WTC11 (cell line): ENCODE data around the gene CEMIP. TPM values are rescaled to one million over a fixed set of nuclear protein-coding genes. Genes with fewer than 3 reads are reported as not detected.

Source experiments
- ATAC-seq: fragments of 200-7000 bp; cut with Tn5 transposase; 2 replicates; pipeline ENCODE4 v1.10.0; 2021; ENCODE audit warnings: mild to moderate bottlenecking, moderate library complexity
- CTCF ChIA-PET: fragments of 300-600 bp; sonication (Branson Sonifier 250); formaldehyde crosslinking; loops from one replicate; lab custom pipeline; 2021; ENCODE audit warnings: antibody characterized with exemption; lab: Charles Lee
- POLR2A ChIA-PET: fragments of 350-600 bp; sonication (Branson Sonifier 250); formaldehyde crosslinking; loops from one replicate; lab custom pipeline; 2021; ENCODE audit warnings: antibody characterized with exemption; lab: Charles Lee
- DNase-seq: peaks from one replicate; pipeline ENCODE4 v3.0.0; 2021; ENCODE audit warnings: low spot score
- H3K27ac Mint-ChIP-seq: 2 replicates; pipeline ENCODE4 v1.8.0; 2021; ENCODE audit warnings: mixed read lengths
- H3K27me3 Mint-ChIP-seq: 2 replicates; pipeline ENCODE4 v1.8.0; 2021; ENCODE audit warnings: low read depth, mild to moderate bottlenecking, moderate library complexity, mixed read lengths
- H3K36me3 Mint-ChIP-seq: 2 replicates; pipeline ENCODE4 v1.8.0; 2021; ENCODE audit warnings: mixed read lengths
- H3K4me1 Mint-ChIP-seq: 2 replicates; pipeline ENCODE4 v1.8.0; 2022; ENCODE audit warnings: mixed read lengths
- H3K4me3 Mint-ChIP-seq: 2 replicates; pipeline ENCODE4 v1.8.0; 2021; ENCODE audit warnings: mild to moderate bottlenecking, moderate library complexity, mixed read lengths
- H3K9me3 Mint-ChIP-seq: 2 replicates; pipeline ENCODE4 v1.8.0; 2021; ENCODE audit warnings: mixed read lengths
- FOXK1 ChIP-seq: sonication (generic); formaldehyde crosslinking; IDR thresholded peaks from 2 replicates; pipeline ENCODE4 v1.8.0; 2022; ENCODE audit warnings: mild to moderate bottlenecking, moderate library complexity, missing genetic modification reagents
- FOXP1 ChIP-seq: sonication (generic); formaldehyde crosslinking; IDR thresholded peaks from 2 replicates; pipeline ENCODE4 v1.8.0; 2022; ENCODE audit warnings: missing genetic modification reagents, mild to moderate bottlenecking, moderate library complexity, borderline replicate concordance
- IRF2 ChIP-seq: sonication (generic); formaldehyde crosslinking; IDR thresholded peaks from 2 replicates; pipeline ENCODE4 v1.8.0; 2022; ENCODE audit warnings: low read depth, missing genetic modification reagents, borderline replicate concordance
- KAT7 ChIP-seq: sonication (generic); formaldehyde crosslinking; IDR thresholded peaks from 2 replicates; pipeline ENCODE4 v1.8.1; 2023; ENCODE audit warnings: missing genetic modification reagents, mild to moderate bottlenecking, borderline replicate concordance
- MAX ChIP-seq: sonication (generic); formaldehyde crosslinking; IDR thresholded peaks from 2 replicates; pipeline ENCODE4 v1.8.0; 2022; ENCODE audit warnings: mild to moderate bottlenecking, missing genetic modification reagents
- MYBL2 ChIP-seq: sonication (generic); formaldehyde crosslinking; IDR thresholded peaks from 2 replicates; pipeline ENCODE4 v1.8.1; 2023; ENCODE audit warnings: mild to moderate bottlenecking, moderate library complexity, missing genetic modification reagents
- NFYB ChIP-seq: sonication (generic); formaldehyde crosslinking; conservative IDR thresholded peaks from 2 replicates; pipeline ENCODE4 v1.8.0; 2022; ENCODE audit warnings: low read depth, missing genetic modification reagents
- OVOL2 ChIP-seq: fragments of 250-450 bp; sonication (Bioruptor Pico); IDR thresholded peaks from 2 replicates; pipeline ENCODE4 v1.9.0; 2021; ENCODE audit warnings: mild to moderate bottlenecking, borderline replicate concordance
- SMAD3 ChIP-seq: sonication (generic); formaldehyde crosslinking; IDR thresholded peaks from 2 replicates; pipeline ENCODE4 v1.8.0; 2022; ENCODE audit warnings: missing genetic modification reagents, mild to moderate bottlenecking, borderline replicate concordance
- STAT6 ChIP-seq: sonication (generic); formaldehyde crosslinking; conservative IDR thresholded peaks from 2 replicates; pipeline ENCODE4 v1.8.1; 2023; ENCODE audit warnings: mild to moderate bottlenecking, low read depth, missing genetic modification reagents, moderate library complexity
- ZMAT4 ChIP-seq: fragments of 250-450 bp; sonication (Bioruptor Pico); IDR thresholded peaks from 2 replicates; pipeline ENCODE4 v1.9.0; 2021; ENCODE audit warnings: mild to moderate bottlenecking
- ZNF138 ChIP-seq: sonication (generic); formaldehyde crosslinking; conservative IDR thresholded peaks from 2 replicates; pipeline ENCODE4 v1.8.1; 2022; ENCODE audit warnings: mild to moderate bottlenecking, moderate library complexity, missing genetic modification reagents
- ZNF396 ChIP-seq: fragments of 250-450 bp; sonication (Bioruptor Pico); IDR thresholded peaks from 2 replicates; pipeline ENCODE4 v1.8.0; 2021; ENCODE audit warnings: mild to moderate bottlenecking, moderate library complexity, borderline replicate concordance
- ZNF416 ChIP-seq: fragments of 250-450 bp; sonication (Bioruptor Pico); IDR thresholded peaks from 2 replicates; pipeline ENCODE4 v1.9.0; 2021; ENCODE audit warnings: mild to moderate bottlenecking, inconsistent platforms
- ZNF423 ChIP-seq: fragments of 250-450 bp; sonication (Bioruptor Pico); IDR thresholded peaks from 2 replicates; pipeline ENCODE4 v2.1.2; 2022; ENCODE audit warnings: mild to moderate bottlenecking, moderate library complexity
- ZNF512 ChIP-seq: sonication (generic); formaldehyde crosslinking; IDR thresholded peaks from 2 replicates; pipeline ENCODE4 v1.8.1; 2022; ENCODE audit warnings: missing genetic modification reagents, borderline replicate concordance
- ZNF532 ChIP-seq: fragments of 250-450 bp; sonication (Bioruptor Pico); IDR thresholded peaks from 2 replicates; pipeline ENCODE4 v1.9.0; 2021; ENCODE audit warnings: mild to moderate bottlenecking, borderline replicate concordance
- total RNA-seq: library from RNA; stranded (reverse); gene quantifications from 3 replicates; pipeline ENCODE4 v1.2.3, GENCODE V29; 2021
- TF ChIP-seq, protein P1 (sequence below): fragments of 250-450 bp; sonication (Bioruptor Pico); IDR thresholded peaks from 2 replicates; pipeline ENCODE4 v1.8.0; 2021; ENCODE audit warnings: mild to moderate bottlenecking

CEMIP gene
- total RNA-seq, 1 experiment from 2014 or later: 0.87 TPM

DNA sequence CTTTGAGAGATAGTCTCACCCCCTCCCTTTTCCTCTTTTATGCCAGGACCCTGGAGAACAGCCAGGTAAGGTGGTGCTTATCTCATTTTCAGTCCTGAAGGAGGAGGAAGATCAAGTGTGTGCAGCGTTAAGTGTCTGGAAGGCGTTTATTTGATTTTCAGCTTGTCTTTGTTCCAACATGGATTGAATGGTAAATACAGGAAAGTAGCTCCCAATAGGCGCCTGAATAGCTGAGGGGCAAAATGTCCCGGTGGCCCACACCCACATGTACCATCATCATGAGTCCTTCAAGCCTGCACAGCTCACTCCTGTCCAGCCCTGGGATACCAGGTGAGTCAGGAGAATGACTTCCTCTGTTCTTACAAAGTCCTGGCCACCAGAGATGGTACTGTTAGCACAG, 73.5 kb downstream of the CEMIP start (continued):
- TF ChIP-seq OVOL2: no peak
- no peak for TF ChIP-seq FOXK1 (CRISPR knock-in tag)
- TF ChIP-seq ZNF532: no peak

DNA sequence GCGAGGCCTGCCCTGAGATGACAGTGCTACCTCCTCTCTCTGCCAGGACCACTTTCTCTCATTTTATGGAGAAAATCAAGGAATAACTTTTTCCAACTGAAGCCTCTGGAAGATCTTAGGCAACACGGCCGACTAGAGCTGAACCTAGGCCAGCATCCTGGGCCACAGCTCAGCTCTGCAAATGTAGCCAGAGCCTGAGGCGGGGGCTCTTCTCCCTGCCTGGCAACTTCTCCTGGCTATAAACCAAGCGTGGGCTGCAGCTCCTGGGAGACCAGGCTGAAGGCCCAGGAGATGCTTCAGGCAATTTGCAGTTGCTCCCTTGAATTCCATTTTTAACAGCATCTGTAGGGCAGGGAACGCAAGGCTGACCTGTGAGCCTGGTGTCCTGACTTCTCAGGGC, 74.9 kb downstream of the CEMIP start:
- H3K27ac Mint-ChIP-seq: no peak overlapping the region
- no peak for TF ChIP-seq KAT7
- TF ChIP-seq MYBL2 (CRISPR knock-in tag): no peak
- no peak for TF ChIP-seq MAX (CRISPR knock-in tag)
- no peak for TF ChIP-seq ZMAT4
- no peak for TF ChIP-seq ZNF138 (CRISPR knock-in tag)
- TF ChIP-seq ZNF416 (CRISPR knock-in tag): no peak
- TF ChIP-seq IRF2: no peak
- no peak for TF ChIP-seq ZNF396 (CRISPR knock-in tag)
- TF ChIP-seq FOXP1: no peak
- TF ChIP-seq ZNF512 (CRISPR knock-in tag): no peak
- TF ChIP-seq, protein P1, sequence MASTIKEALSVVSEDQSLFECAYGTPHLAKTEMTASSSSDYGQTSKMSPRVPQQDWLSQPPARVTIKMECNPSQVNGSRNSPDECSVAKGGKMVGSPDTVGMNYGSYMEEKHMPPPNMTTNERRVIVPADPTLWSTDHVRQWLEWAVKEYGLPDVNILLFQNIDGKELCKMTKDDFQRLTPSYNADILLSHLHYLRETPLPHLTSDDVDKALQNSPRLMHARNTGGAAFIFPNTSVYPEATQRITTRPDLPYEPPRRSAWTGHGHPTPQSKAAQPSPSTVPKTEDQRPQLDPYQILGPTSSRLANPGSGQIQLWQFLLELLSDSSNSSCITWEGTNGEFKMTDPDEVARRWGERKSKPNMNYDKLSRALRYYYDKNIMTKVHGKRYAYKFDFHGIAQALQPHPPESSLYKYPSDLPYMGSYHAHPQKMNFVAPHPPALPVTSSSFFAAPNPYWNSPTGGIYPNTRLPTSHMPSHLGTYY (CRISPR knock-in tag): no peak
- no peak for TF ChIP-seq SMAD3 (CRISPR knock-in tag)
- TF ChIP-seq STAT6 (CRISPR knock-in tag): no peak
- no peak for TF ChIP-seq NFYB (CRISPR knock-in tag)
- no peak for TF ChIP-seq ZNF423
- ChIA-PET POLR2A (no interaction called here), CTCF (no interaction called here)
- ATAC-seq: no peak
- H3K9me3 Mint-ChIP-seq: no peaks in the 10 kb centered on the region
- peaks cover 4% of the 10 kb centered on the region; the same call in 1 of the 2 replicates for H3K4me1 Mint-ChIP-seq
- H3K4me3 Mint-ChIP-seq: no peak overlapping the region
- DNase-seq: no peak
- no peaks in the 10 kb centered on the region for H3K36me3 Mint-ChIP-seq
- H3K27me3 Mint-ChIP-seq: peaks cover 8% of the 10 kb centered on the region
